GM12878 (cell line): Measurements from ENCODE around the gene SBK2. TPM values are rescaled to one million over a fixed set of nuclear protein-coding genes. Genes with fewer than 3 reads are reported as not detected.

Source experiments
- ATAC-seq: fragments of 200-7000 bp; cut with Tn5 transposase; 3 replicates; pipeline ENCODE4 v1.9.1; 2020; ENCODE audit warnings: mild to moderate bottlenecking, moderate library complexity
- BruUV-seq: library from RNA; stranded (reverse); fragments of 400-500 nt; replicated peaks from 2 replicates; lab custom pipeline; 2021; lab: Mats Ljungman, UMichigan
- CTCF ChIA-PET: fragments of 300-600 bp; sonication (Branson Sonifier 250); formaldehyde crosslinking; extraction: SDS; loops from one replicate; lab custom pipeline; 2021; ENCODE audit warnings: inconsistent platforms; lab: Yijun Ruan, JAX
- POLR2A ChIA-PET: fragments of 350-600 bp; formaldehyde crosslinking; extraction: SDS; loops from one replicate; lab custom pipeline; 2021; ENCODE audit warnings: inconsistent platforms; lab: Charles Lee
- RAD21 ChIA-PET: fragments of 300-600 bp; sonication (Branson Sonifier 250); formaldehyde crosslinking; loops from one replicate; lab custom pipeline; 2023; ENCODE audit warnings: antibody characterized with exemption; ENCODE audit not compliant: unreplicated experiment; lab: Charles Lee
- SMC1A ChIA-PET: fragments of 300-600 bp; sonication (Branson Sonifier 250); formaldehyde crosslinking; loops from one replicate; lab custom pipeline; 2023; ENCODE audit not compliant: unreplicated experiment, uncharacterized antibody; lab: Charles Lee
- DNase-seq: peaks from one replicate; pipeline ENCODE4 v3.0.0-alpha.2; 2011; ENCODE audit warnings: low read depth, low spot score
- FAIRE-seq: peaks from 3 replicates; lab custom pipeline; 2011; peaks lifted over from hg19 to GRCh38; lab: Jason Lieb, UNC
- H2AFZ ChIP-seq: 2 replicates; pipeline ENCODE4 v1.6.0; 2011; ENCODE audit warnings: low read depth, low read length, control low read depth; ENCODE audit not compliant: control insufficient read depth
- H3K27ac ChIP-seq: 2 replicates; pipeline ENCODE4 v1.5.1; 2011; ENCODE audit warnings: control low read depth; ENCODE audit not compliant: control insufficient read depth, insufficient read depth
- H3K27me3 ChIP-seq, 2 experiments: replicated peaks in 1 of 2; 2 replicates each; pipeline versions ENCODE4 v1.6.0 to v1.6.1; 2011; ENCODE audit warnings: low read length in 1 of 2; ENCODE audit not compliant: control insufficient read depth in 2 of 2, insufficient read depth in 2 of 2
- H3K36me3 ChIP-seq, 2 experiments: 2 replicates each; pipeline ENCODE4 v1.5.1; 2011; ENCODE audit warnings: low read length in 1 of 2; ENCODE audit not compliant: control insufficient read depth in 2 of 2, insufficient read depth in 2 of 2
- H3K4me1 ChIP-seq: 2 replicates; pipeline ENCODE4 v1.6.1; 2011; ENCODE audit warnings: mild to moderate bottlenecking, low read length, moderate library complexity, mixed read lengths; ENCODE audit not compliant: control insufficient read depth, insufficient read depth
- H3K4me2 ChIP-seq: 2 replicates; pipeline ENCODE4 v1.6.0; 2011; ENCODE audit warnings: control low read depth; ENCODE audit not compliant: control insufficient read depth, insufficient read depth
- H3K4me3 ChIP-seq: fragments of 200-600 bp; sonication (generic); 2 replicates; pipeline ENCODE4 v1.5.1; 2016
- H3K79me2 ChIP-seq: 2 replicates; pipeline ENCODE4 v1.6.0; 2011; ENCODE audit warnings: low read length; ENCODE audit not compliant: control insufficient read depth, insufficient read depth
- H3K9ac ChIP-seq: 2 replicates; pipeline ENCODE4 v1.8.0; 2011; ENCODE audit warnings: low read length, control low read depth, mixed read lengths; ENCODE audit not compliant: control insufficient read depth, insufficient read depth
- H3K9me3 ChIP-seq: replicated peaks from 3 replicates; pipeline ENCODE4 v1.5.1; 2011; ENCODE audit warnings: mild to moderate bottlenecking, low read length; ENCODE audit not compliant: control insufficient read depth, insufficient read depth
- H4K20me1 ChIP-seq: 2 replicates; pipeline ENCODE4 v1.6.0; 2011; ENCODE audit not compliant: control insufficient read depth, insufficient read depth
- CHD2 ChIP-seq: IDR thresholded peaks from 2 replicates; pipeline ENCODE4 v1.6.1; 2011; ENCODE audit warnings: low read depth, low read length, improper control_type of control experiment, borderline replicate concordance
- IKZF2 ChIP-seq, 2 experiments: fragments of 450-650 bp; IDR thresholded peaks; 2 replicates each; pipeline ENCODE4 v1.6.1; 2017; ENCODE audit warnings: mild to moderate bottlenecking in 2 of 2, moderate library complexity in 2 of 2
- IRF5 ChIP-seq: fragments of 450-650 bp; IDR thresholded peaks from 2 replicates; pipeline ENCODE4 v1.6.1; 2017; ENCODE audit warnings: borderline replicate concordance
- MTA2 ChIP-seq: fragments of 450-650 bp; IDR thresholded peaks from 2 replicates; pipeline ENCODE4 v1.6.1; 2016; ENCODE audit warnings: low read depth, mild to moderate bottlenecking, moderate library complexity
- RAD51 ChIP-seq: fragments of 450-650 bp; IDR thresholded peaks from 2 replicates; pipeline ENCODE4 v1.6.1; 2016; ENCODE audit warnings: moderate library complexity, mild to moderate bottlenecking, inconsistent platforms
- SMARCA5 ChIP-seq: fragments of 450-650 bp; IDR thresholded peaks from 2 replicates; pipeline ENCODE4 v1.6.1; 2017; ENCODE audit warnings: mild to moderate bottlenecking
- SP1 ChIP-seq: IDR thresholded peaks from one replicate; pipeline ENCODE4 v1.6.1; 2011; ENCODE audit warnings: low read depth, low read length
- WGBS: methylation state at CpG from one replicate; pipeline ENCODE4 v1.1.6; 2016; ENCODE audit warnings: low lambda C conversion rate; ENCODE audit not compliant: insufficient replicate concordance, insufficient coverage; ENCODE audit errors: missing lambda C conversion rate; 5-methylcytosine and 5-hydroxymethylcytosine counted together
- in situ Hi-C: fragments of 300-500 bp; cut with MboI; formaldehyde crosslinking; loops from 9 replicates; pipeline ENCODE4 v1.14.3; 2018; ENCODE audit warnings: mixed read lengths
- intact Hi-C: fragments of 100-400 bp; cut with micrococcal nuclease; formaldehyde crosslinking; loops from one replicate; pipeline ENCODE4 v1.14.2; 2022; ENCODE audit not compliant: unreplicated experiment
- polyA plus RNA-seq, 11 experiments: library from polyadenylated mRNA; depleted of rRNA in 4 of 11; unstranded in 6 of 11; stranded (reverse) in 5 of 11; fragments of >200 nt; fragmentation: Nextera tagmentation in 4 of 11; fragmentation: Illumina TruSeq in 1 of 11; extraction: Ambion mirVana in 4 of 11; extraction: Trizol in 1 of 11; gene quantifications; 1 replicate in 1 of 11; 2 replicates in 10 of 11; pipeline versions ENCODE4 v1.2.1 to v1.2.3, GENCODE V29; 2011 to 2016; ENCODE audit warnings: inconsistent platforms in 2 of 11, missing spikeins in 2 of 11, low read depth in 1 of 11
- total RNA-seq, 4 experiments: library from RNA; depleted of rRNA in 3 of 4; stranded (reverse); fragments of >200 nt in 3 of 4; fragmentation: Illumina TruSeq in 1 of 4; extraction: Trizol in 1 of 4; gene quantifications; 2 replicates each; pipeline versions ENCODE4 v1.2.1 to v1.2.3, GENCODE V29; 2013 to 2021

Gene SBK2
- total and polyA plus RNA-seq, 10 of the 15 experiments (the other 5 are each of a cell fraction or from before 2014, with no cell fraction given), result not detected

- Histone ChIP-seq H3K4me3 (no peak overlapping the region), H3K27ac (no peak overlapping the region), H3K79me2 (no peaks in the 10 kb centered on the region), H4K20me1 (no peaks in the 10 kb centered on the region), H3K4me2 (no peak overlapping the region), H3K4me1 (no peaks in the 10 kb centered on the region), H2AFZ (no peak overlapping the region), H3K36me3 (no peaks in the 10 kb centered on the region), H3K27me3 (no peaks in the 10 kb centered on the region), H3K9me3 (no peaks in the 10 kb centered on the region), H3K9ac (no peak overlapping the region)
- FAIRE-seq, result no peak
- no TSS peak for BruUV-seq
- TF ChIP-seq SMARCA5 (no peak), SP1 (no peak), CHD2 (no peak), IRF5 (no peak), RAD51 (no peak), MTA2 (no peak), IKZF2 (IDR thresholded peaks at IDR 0.05) (no peak)
- intact Hi-C loops (no loop called here), in situ Hi-C loops (no loop called here)
- RAD21 ChIA-PET, result no interaction called here
- WGBS, result 18% methylated on average over 5 of the region's 10 CpGs
- DNase-seq, result no peak
- CTCF ChIA-PET, result no interaction called here
- SMC1A ChIA-PET, result no interaction called here
- no peak for ATAC-seq
- POLR2A ChIA-PET, result no interaction called here
Observed at GRCh38 chr19:55540619-55541018, 3.7 kb upstream of the SBK2 start.
